HFF-Myc (cell line): ENCODE results near the gene AGAP1.

Experiments
- DNase-seq: peaks from one replicate; pipeline ENCODE4 v3.0.0-alpha.2; 2011; ENCODE audit warnings: low read depth; ENCODE audit errors: extremely low read depth
- H3K4me3 ChIP-seq: replicated peaks from 2 replicates; pipeline ENCODE4 v1.5.1; 2011; ENCODE audit warnings: low read depth, mild to moderate bottlenecking, control low read depth, low read length
- TF ChIP-seq, protein P1 (sequence below): IDR thresholded peaks from 2 replicates; pipeline ENCODE4 v1.5.1; 2012; ENCODE audit warnings: mild to moderate bottlenecking, low read depth, low read length, control low read depth; ENCODE audit errors: missing control alignments

The AGAP1 gene

GRCh38 chr2:235825946-235826345 lies 332.1 kb downstream of the AGAP1 start:
- DNase-seq = no peak
- H3K4me3 ChIP-seq = no peak overlapping the region
- TF ChIP-seq, protein P1, sequence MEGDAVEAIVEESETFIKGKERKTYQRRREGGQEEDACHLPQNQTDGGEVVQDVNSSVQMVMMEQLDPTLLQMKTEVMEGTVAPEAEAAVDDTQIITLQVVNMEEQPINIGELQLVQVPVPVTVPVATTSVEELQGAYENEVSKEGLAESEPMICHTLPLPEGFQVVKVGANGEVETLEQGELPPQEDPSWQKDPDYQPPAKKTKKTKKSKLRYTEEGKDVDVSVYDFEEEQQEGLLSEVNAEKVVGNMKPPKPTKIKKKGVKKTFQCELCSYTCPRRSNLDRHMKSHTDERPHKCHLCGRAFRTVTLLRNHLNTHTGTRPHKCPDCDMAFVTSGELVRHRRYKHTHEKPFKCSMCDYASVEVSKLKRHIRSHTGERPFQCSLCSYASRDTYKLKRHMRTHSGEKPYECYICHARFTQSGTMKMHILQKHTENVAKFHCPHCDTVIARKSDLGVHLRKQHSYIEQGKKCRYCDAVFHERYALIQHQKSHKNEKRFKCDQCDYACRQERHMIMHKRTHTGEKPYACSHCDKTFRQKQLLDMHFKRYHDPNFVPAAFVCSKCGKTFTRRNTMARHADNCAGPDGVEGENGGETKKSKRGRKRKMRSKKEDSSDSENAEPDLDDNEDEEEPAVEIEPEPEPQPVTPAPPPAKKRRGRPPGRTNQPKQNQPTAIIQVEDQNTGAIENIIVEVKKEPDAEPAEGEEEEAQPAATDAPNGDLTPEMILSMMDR = no peak

DNA sequence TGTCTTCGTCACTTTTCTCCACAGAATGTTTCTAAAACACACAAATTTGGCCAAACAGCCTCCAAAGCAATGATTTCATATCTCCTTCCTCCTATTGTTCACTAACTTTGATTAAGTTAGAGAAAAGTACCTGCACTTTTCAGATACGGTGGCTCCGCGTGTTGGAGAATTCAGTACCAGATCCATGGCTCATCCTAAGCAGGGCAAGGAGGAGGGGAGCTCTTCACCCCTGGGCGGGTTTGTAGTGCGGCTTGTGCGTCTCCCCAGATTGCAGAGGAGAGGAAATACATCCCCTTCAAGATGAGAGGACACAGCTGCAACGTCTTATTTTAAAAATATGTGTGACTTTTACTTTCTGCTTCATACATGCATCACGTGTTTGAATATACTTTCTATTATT lies 333.0 kb downstream of the AGAP1 start:
- TF ChIP-seq, protein P1 = no peak
- no peak overlapping the region for H3K4me3 ChIP-seq
- no peak for DNase-seq

GRCh38 chr2:235827585-235827992 lies 333.7 kb downstream of the AGAP1 start:
- no peak for DNase-seq
- TF ChIP-seq, protein P1 = no peak

GRCh38 chr2:235829726-235830125 lies 335.9 kb downstream of the AGAP1 start:
- TF ChIP-seq, protein P1 = no peak
- H3K4me3 ChIP-seq = no peak overlapping the region
- no peak for DNase-seq

More at GRCh38 chr2:235827585-235827992, 333.7 kb downstream of the AGAP1 start:
- no peak overlapping the region for H3K4me3 ChIP-seq

- H3K4me3 ChIP-seq = no peak overlapping the region
- TF ChIP-seq, protein P1 = no peak
- no peak for DNase-seq
These were observed 337.9 kb downstream of the AGAP1 start for GRCh38 chr2:235831755-235832154.

GRCh38 chr2:235832941-235833340 lies 339.1 kb downstream of the AGAP1 start:
- TF ChIP-seq, protein P1 = no peak
- DNase-seq = no peak
- no peak overlapping the region for H3K4me3 ChIP-seq

GRCh38 chr2:235833971-235834620 lies 340.3 kb downstream of the AGAP1 start:
- DNase-seq = no peak
- H3K4me3 ChIP-seq = no peak overlapping the region
- TF ChIP-seq, protein P1 = no peak
